ENCODE data around the gene RAET1L. TPM values are rescaled to one million over a fixed set of nuclear protein-coding genes. Genes with fewer than 3 reads are reported as not detected.

The RAET1L gene
- total and polyA plus RNA-seq, 10 of the 15 experiments (the other 5 are each of a cell fraction or from before 2014, with no cell fraction given), result not detected

DNA sequence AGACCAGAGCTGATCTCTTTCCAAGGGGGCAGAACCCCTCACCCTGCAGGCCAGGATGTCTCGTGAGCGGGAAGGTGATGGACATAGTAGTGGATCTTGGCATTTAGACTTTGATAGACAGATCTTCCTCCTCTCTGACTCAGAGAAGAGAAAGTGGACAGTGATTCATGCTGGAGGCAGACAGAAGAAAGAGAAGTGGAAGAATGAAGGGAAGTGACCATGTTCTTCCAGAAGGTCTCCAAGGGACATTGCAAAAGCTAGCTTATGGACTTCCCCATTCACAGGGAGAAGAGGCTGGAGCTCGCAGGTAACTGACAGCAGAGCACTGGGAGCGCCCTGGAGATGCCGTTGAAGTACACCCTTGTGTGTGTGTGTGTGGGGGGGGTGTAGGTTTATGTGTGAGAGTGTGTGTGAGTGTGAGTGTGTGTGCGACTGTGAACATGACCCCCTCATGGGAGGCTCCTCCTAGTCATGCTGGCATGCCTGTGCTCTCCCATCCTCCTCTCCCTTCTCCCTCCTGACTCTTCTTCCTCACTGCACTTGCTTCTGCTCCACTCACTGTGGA lies 8.0 kb upstream of the RAET1L start:
- SMC1A ChIA-PET (ENCODE audit: uncharacterized antibody, unreplicated experiment), result interaction anchor here (1.1 kb wide), 1 partner anchor 100 kb away, joined by 3 read pairs; no protein-coding TSS in a partner anchor
- RAD21 ChIA-PET (ENCODE audit: unreplicated experiment), result no interaction called here
- Histone ChIP-seq H3K27ac (ENCODE audit: control insufficient read depth, insufficient read depth) (no peak overlapping the region), H3K4me1 (ENCODE audit: control insufficient read depth, insufficient read depth, low read length) (no peaks in the 10 kb centered on the region; the same call in 1 of the 2 replicates), H2AFZ (ENCODE audit: control insufficient read depth, low read depth, low read length) (no peak overlapping the region), H3K79me2 (ENCODE audit: control insufficient read depth, insufficient read depth, low read length) (no peaks in the 10 kb centered on the region), H3K36me3 (ENCODE audit: control insufficient read depth in 2 of 2, insufficient read depth in 2 of 2, low read length in 1 of 2) (no peaks in the 10 kb centered on the region), H4K20me1 (ENCODE audit: control insufficient read depth, insufficient read depth) (no peaks in the 10 kb centered on the region), H3K4me3 (no peak overlapping the region), H3K9ac (ENCODE audit: control insufficient read depth, insufficient read depth, low read length) (no peak overlapping the region), H3K27me3 (replicated peaks in 1 of 2; ENCODE audit: control insufficient read depth in 2 of 2, insufficient read depth in 2 of 2, low read length in 1 of 2) (peaks cover 12 to 15% of the 10 kb centered on the region in 2 experiments), H3K4me2 (ENCODE audit: control insufficient read depth, insufficient read depth) (no peak overlapping the region), H3K9me3 (replicated peaks; ENCODE audit: control insufficient read depth, insufficient read depth, low read length) (no peaks in the 10 kb centered on the region)
- CTCF ChIA-PET, result no interaction called here
- WGBS (ENCODE audit: insufficient coverage, insufficient replicate concordance, low lambda C conversion rate, missing lambda C conversion rate), result 27% methylated on average over 6 of the region's 6 CpGs
- no peak for ATAC-seq
- no TSS peak for BruUV-seq (replicated peaks)
- TF ChIP-seq, protein P1, sequence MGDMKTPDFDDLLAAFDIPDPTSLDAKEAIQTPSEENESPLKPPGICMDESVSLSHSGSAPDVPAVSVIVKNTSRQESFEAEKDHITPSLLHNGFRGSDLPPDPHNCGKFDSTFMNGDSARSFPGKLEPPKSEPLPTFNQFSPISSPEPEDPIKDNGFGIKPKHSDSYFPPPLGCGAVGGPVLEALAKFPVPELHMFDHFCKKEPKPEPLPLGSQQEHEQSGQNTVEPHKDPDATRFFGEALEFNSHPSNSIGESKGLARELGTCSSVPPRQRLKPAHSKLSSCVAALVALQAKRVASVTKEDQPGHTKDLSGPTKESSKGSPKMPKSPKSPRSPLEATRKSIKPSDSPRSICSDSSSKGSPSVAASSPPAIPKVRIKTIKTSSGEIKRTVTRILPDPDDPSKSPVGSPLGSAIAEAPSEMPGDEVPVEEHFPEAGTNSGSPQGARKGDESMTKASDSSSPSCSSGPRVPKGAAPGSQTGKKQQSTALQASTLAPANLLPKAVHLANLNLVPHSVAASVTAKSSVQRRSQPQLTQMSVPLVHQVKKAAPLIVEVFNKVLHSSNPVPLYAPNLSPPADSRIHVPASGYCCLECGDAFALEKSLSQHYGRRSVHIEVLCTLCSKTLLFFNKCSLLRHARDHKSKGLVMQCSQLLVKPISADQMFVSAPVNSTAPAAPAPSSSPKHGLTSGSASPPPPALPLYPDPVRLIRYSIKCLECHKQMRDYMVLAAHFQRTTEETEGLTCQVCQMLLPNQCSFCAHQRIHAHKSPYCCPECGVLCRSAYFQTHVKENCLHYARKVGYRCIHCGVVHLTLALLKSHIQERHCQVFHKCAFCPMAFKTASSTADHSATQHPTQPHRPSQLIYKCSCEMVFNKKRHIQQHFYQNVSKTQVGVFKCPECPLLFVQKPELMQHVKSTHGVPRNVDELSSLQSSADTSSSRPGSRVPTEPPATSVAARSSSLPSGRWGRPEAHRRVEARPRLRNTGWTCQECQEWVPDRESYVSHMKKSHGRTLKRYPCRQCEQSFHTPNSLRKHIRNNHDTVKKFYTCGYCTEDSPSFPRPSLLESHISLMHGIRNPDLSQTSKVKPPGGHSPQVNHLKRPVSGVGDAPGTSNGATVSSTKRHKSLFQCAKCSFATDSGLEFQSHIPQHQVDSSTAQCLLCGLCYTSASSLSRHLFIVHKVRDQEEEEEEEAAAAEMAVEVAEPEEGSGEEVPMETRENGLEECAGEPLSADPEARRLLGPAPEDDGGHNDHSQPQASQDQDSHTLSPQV (IDR thresholded peaks at IDR 0.05), result no peak
- no peak for TF ChIP-seq MYB (IDR thresholded peaks at IDR 0.05; ENCODE audit: borderline replicate concordance, low read depth, low read length)
- no peak for TF ChIP-seq RAD21 (IDR thresholded peaks at IDR 0.05; ENCODE audit: insufficient read depth, low read depth, low read length)
- no peak for TF ChIP-seq BACH1 (IDR thresholded peaks at IDR 0.05; ENCODE audit: borderline replicate concordance)
- TF ChIP-seq GABPA (IDR thresholded peaks at IDR 0.05; ENCODE audit: low read depth), result no peak
- TF ChIP-seq STAT3 (IDR thresholded peaks at IDR 0.05; ENCODE audit: low read depth, low read length), result no peak
- no peak for TF ChIP-seq HDGF (IDR thresholded peaks at IDR 0.05)
- POLR2A ChIA-PET, result no interaction called here
- in situ Hi-C loops (cut with MboI), result no loop called here
- intact Hi-C loops (cut with micrococcal nuclease; ENCODE audit: unreplicated experiment), result no loop called here
- no peak for FAIRE-seq
- DNase-seq (ENCODE audit: low read depth, low spot score), result no peak
